ENCODE measurements around the gene ACSL5. TPM values are rescaled to one million over a fixed set of nuclear protein-coding genes. Genes with fewer than 3 reads are reported as not detected.

ACSL5 gene
- total and polyA plus RNA-seq, 2 experiments from 2014 or later, result not detected

- DNase-seq (ENCODE audit: low spot score) (no peak), ATAC-seq (no peak)
- Histone ChIP-seq H3F3A (replicated peaks; ENCODE audit: low read depth) (no peaks in the 10 kb centered on the region), H3K27ac (ENCODE audit: low read depth) (no peak overlapping the region), H3K36me3 (ENCODE audit: insufficient read depth) (no peaks in the 10 kb centered on the region), H3K9me2 (ENCODE audit: insufficient read depth) (no peaks in the 10 kb centered on the region), H3K4me2 (no peak overlapping the region), H4K20me1 (replicated peaks; ENCODE audit: insufficient read depth) (no peaks in the 10 kb centered on the region), H3K4me1 (ENCODE audit: insufficient read depth) (no peaks in the 10 kb centered on the region), H3K79me2 (replicated peaks; ENCODE audit: insufficient read depth) (no peaks in the 10 kb centered on the region), H3K4me3 (no peak overlapping the region), H2AFZ (no peak overlapping the region), H3K27me3 (ENCODE audit: insufficient read depth) (no peaks in the 10 kb centered on the region)
- peaks cover under 1% of the 10 kb centered on the region; the same call in 1 of the 3 replicates for H3K9me3 Mint-ChIP-seq
- peaks cover 1% of the 10 kb centered on the region for H3K27me3 Mint-ChIP-seq (ENCODE audit: insufficient read depth, low read depth, poor library complexity)
- H3K36me3 Mint-ChIP-seq (ENCODE audit: low read depth), result no peaks in the 10 kb centered on the region
- H3K4me3 Mint-ChIP-seq, result no peak overlapping the region
- no peak for TF ChIP-seq EZH2 (IDR thresholded peaks at IDR 0.05; ENCODE audit: low read depth, unreplicated experiment)
- TF ChIP-seq ZNF114 (CRISPR knock-in tag; IDR thresholded peaks at IDR 0.05), result no peak
- no peak for TF ChIP-seq ZNF462 (CRISPR knock-in tag; IDR thresholded peaks at IDR 0.05)
- TF ChIP-seq POLR2AphosphoS5 (IDR thresholded peaks at IDR 0.05; ENCODE audit: low read depth), result no peak
- no peak for TF ChIP-seq ETS1 (IDR thresholded peaks at IDR 0.05)
- no peak for TF ChIP-seq CREB1 (CRISPR knock-in tag; IDR thresholded peaks at IDR 0.05; ENCODE audit: low read depth)
- TF ChIP-seq REST (IDR thresholded peaks at IDR 0.05; ENCODE audit: unreplicated experiment), result no peak
- TF ChIP-seq ZNF331 (CRISPR knock-in tag; IDR thresholded peaks at IDR 0.05; ENCODE audit: low read depth), result no peak
- TF ChIP-seq EZH2phosphoT487 (IDR thresholded peaks at IDR 0.05; ENCODE audit: unreplicated experiment), result no peak
- TF ChIP-seq CTCF (conservative IDR thresholded peaks at IDR 0.05; ENCODE audit: low read depth in 2 of 2), result no peak
- TF ChIP-seq STAT1 (IDR thresholded peaks at IDR 0.05; ENCODE audit: unreplicated experiment), result no peak
- no peak for TF ChIP-seq JUNB (IDR thresholded peaks at IDR 0.05; ENCODE audit: unreplicated experiment)
- no peak overlapping the region for H3K27ac Mint-ChIP-seq
- no peaks in the 10 kb centered on the region for H3K4me1 Mint-ChIP-seq
Observed at GRCh38 chr10:112345202-112345601, 28.7 kb upstream of the ACSL5 start.

Measured in GM23338 (cell line).